Ramos (cell line): ENCODE results near the gene MACC1.
"Not testable (repeated sequence)": the region's sequence is repeated elsewhere in the genome, so short reads cannot be mapped to it uniquely, and the experiment has no call there.

ENCODE experiments used
- in situ Hi-C: fragments of 300-500 bp; cut with MboI; formaldehyde crosslinking; loops from one replicate; pipeline ENCODE4 v1.14.3; 2022; ENCODE audit warnings: low sequenced_read_pairs; ENCODE audit not compliant: unreplicated experiment

Gene MACC1

GRCh38 chr7:20188567-20188966 is 28.6 kb downstream of the MACC1 start:
- in situ Hi-C loops = no loop called here

GRCh38 chr7:20187850-20188249 is 29.3 kb downstream of the MACC1 start:
- in situ Hi-C loops = not testable (repeated sequence)

GRCh38 chr7:20185988-20186387 is 31.2 kb downstream of the MACC1 start:
- in situ Hi-C loops = no loop called here

- in situ Hi-C loops = no loop called here
Observed at GRCh38 chr7:20183086-20183485, 34.1 kb downstream of the MACC1 start.

DNA sequence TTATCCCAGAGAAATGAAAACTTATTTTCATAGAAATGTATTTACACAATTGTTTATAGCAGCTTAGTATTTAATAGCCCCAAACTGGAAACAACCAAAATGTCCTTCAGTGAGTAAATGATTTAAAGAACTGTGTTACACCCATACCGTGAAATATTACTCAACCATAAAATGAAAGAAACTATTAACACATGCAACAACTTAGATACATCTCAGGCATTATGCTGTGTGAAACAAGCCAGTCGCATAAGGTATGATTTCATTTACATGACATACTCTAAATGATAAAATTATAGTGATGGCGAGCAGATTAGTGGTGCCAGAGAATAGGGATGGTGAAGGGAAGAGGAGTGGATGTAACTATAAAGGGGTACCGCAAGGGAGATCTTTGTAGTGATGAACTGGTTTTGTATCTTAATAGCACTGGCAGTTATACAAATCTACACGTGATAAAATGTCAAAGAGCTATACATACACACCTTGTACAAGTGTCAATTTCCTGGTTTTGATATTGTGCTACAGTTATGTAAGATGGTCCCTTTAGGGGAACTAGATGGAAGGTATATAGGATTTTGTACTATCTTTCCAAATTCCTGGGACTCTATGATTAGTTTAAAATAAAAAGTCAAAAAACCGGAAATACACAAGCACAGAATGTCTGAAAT is 40.5 kb downstream of the MACC1 start:
- in situ Hi-C loops = no loop called here

DNA sequence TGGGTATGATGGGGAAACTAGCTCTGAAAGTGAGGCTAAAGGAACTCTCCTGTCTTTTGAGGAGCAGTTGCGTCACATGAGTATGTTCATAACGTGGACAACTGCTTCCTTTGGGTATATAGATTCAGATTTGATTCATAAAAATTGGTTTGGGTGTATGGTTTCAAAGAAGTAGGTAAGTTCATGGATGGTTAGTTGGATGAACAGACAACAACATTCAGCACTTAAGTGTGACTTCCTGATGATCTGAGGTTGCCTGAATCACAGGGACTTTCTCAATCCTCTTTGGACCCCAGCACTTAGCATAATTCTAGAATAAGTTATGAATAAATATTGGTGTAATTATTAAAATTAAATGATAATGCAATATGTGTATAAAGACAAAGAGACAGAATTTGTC is 43.4 kb downstream of the MACC1 start:
- in situ Hi-C loops = no loop called here

DNA sequence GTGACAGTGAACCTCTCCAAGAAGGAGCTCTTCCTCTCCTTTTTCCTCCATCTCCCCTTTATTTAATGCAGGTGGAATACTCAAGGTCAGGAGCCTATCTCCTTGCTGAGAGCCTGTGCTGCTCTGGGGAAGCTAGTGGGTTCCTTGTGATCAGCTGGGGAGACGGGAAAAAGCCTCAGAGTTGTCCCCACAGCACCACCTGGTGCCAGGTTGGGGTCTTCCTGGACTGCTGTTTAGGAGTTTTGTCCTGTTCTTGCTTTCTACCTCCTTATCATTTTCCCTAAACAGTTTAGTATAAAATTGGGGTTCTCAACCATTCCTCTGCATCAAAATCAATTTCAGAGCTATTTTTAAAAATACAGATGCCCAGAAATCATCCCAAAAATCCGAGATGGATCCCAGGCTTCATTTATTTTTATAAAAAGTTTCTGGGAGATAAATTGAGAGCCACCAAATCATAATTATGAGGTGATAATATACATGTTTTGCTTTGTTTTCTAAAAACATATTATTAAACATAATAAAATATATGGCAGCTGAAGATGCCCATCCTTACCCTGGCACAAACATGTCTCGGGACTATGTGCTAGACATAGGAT is 44.3 kb downstream of the MACC1 start:
- in situ Hi-C loops = no loop called here

- in situ Hi-C loops = no loop called here
Observed at GRCh38 chr7:20170633-20171032, 46.6 kb downstream of the MACC1 start.

- in situ Hi-C loops = no loop called here
Observed at GRCh38 chr7:20165146-20165510, 52.1 kb downstream of the MACC1 start.

GRCh38 chr7:20164425-20165145 is 52.6 kb downstream of the MACC1 start:
- in situ Hi-C loops = no loop called here

- in situ Hi-C loops = no loop called here
Observed at GRCh38 chr7:20162665-20163064, 54.5 kb downstream of the MACC1 start.

DNA sequence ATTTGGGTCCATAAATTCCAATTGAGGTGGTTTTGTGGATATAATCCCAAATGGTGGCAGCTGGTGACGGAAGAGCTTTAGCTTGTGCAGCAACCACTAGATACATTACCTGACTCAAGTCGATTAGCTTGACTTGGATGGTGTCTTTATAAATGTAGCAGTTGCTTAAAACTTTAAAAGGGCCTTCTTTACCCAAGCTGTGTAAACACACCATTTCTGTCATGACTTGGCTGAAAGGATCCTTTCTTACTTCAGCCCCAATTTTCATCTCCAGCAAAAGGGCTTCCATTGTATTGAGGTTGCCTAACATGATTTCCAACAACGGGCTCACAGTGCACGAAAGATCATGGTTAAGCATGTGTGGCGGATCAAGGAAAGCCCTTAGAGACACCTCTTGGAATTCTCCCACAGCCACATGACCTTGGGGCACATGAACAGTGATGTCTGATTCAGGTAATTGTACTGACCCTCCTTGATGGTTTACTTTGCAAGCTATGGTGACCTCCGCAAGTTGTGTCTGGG is 57.9 kb downstream of the MACC1 start:
- in situ Hi-C loops = no loop called here

DNA sequence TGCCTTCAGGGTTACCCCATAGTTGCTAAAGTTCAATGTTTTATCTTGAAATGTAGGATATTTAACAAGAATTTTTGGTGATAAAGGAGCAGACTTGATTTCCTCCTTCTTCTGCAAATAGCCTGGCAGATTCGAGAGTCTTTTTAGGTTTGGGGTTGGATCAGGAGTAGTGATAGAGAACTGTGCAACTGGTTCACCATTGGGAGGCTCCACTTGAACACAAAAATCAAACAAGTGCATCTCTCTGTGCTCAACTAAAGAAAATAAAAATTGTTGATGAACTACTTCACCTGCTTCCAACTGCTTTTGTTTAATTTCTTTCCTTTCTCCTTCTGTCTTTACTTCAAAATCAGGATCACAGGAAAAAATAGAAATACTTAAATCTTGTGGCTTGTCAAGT is 58.5 kb downstream of the MACC1 start:
- in situ Hi-C loops = no loop called here

DNA sequence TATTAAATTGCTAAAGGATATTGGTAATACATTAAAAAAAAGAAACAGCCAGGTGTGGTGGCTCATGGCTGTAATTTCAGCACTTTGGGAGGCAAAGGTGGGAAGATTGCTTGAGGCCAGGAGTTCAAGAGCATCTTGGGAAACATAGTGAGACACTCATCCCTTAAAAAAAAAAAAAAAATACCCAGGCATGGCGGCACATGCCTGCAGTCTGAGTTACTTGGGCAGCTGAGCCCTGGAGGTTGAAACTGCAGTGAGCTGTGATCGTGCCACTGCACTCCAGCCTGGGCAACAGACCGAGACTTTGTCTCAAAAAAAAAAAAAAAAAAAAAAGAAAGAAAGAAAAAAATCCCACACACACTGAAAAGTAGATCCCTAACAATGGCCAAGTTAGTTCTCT is 59.7 kb downstream of the MACC1 start:
- in situ Hi-C loops = no loop called here

DNA sequence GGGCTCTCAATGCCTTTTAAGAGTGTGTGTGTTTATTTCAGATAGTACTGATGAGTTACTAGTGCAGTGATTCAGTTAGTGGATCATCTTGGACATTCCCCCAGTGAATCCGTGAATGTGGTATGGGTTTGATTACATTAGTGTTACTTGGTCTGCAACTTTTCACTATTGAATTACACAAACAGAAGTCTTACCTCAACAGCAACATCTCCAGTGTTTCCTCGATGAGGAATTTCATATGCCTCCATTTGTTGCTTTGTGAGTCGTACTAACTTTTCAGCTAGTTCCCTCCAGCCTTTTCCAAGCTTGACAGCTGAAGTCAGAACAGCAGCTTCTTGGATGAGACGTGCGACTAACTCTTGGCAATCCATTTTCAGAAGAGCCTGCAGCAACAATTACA is 63.2 kb downstream of the MACC1 start:
- in situ Hi-C loops = no loop called here

DNA sequence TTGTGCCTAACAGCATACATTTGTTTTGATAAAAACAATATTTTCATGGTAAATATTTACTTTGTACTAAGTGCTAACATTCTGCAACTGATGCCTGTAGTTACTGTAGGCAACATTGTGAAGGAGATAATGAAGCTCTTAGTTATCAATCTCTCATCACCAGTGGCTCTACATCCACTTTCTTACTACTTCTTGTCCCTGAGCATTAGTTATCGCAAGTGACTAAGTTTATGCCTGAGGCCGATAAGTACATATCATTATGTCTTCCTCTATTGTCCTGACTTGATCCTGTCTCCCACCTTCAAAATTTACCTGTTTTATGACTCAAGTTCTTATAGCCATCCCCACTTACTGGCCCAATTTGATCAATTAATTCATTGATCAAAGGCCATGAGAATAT is 63.6 kb downstream of the MACC1 start:
- in situ Hi-C loops = no loop called here

DNA sequence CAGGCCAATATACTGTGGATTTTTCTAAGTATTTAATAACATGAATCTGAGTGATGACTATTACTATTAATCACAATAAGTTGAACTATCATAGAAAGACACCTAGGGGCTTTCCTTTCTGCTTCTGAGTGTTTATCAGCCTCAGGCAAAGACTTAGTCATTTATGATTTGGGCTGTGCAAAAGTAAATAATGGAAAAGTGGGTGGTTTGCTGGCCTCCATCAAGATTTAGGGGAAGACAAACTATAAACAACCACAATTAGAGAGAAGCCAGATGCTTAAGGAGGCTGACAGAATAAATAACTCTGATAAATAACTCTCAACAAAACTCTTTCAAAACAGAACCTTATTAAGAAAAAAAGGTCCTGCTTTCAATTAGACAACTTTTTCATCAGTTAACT is 64.7 kb downstream of the MACC1 start:
- in situ Hi-C loops = no loop called here

GRCh38 chr7:20151708-20152456 is 65.3 kb downstream of the MACC1 start:
- in situ Hi-C loops = no loop called here

DNA sequence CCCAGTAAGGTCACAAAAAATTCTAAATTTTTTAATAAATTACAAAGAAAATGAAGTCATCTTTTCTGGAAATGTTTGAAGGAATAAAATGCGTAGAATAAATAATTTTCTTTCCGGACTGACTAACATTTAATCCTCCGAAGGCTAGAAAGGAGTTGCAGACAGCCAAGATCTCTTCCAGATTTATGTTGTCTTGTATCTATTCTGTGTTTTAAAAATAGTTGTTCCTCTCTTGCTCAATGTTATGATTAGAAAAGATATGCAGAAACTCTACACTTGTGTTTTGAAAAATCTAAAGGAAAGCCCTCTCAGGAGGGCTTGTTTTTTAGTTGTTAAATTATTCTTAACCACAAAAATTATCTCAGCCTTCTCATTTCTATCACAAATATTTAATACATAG is 70.7 kb downstream of the MACC1 start:
- in situ Hi-C loops = no loop called here

GRCh38 chr7:20144801-20145200 is 72.4 kb downstream of the MACC1 start:
- in situ Hi-C loops = no loop called here

- in situ Hi-C loops = no loop called here
Observed at GRCh38 chr7:20141666-20142065, 75.5 kb downstream of the MACC1 start.
